H1 (cell line): ENCODE results near the gene TUBB2B. TPM values are rescaled to one million over a fixed set of nuclear protein-coding genes. Genes with fewer than 3 reads are reported as not detected.

Experiments
- CTCF ChIA-PET: fragments of 300-600 bp; sonication (Branson Sonifier 250); formaldehyde crosslinking; loops from one replicate; lab custom pipeline; 2021; ENCODE audit not compliant: partially characterized antibody; lab: Charles Lee
- POLR2A ChIA-PET: fragments of 300-600 bp; sonication (Branson Sonifier 250); formaldehyde crosslinking; loops from one replicate; lab custom pipeline; 2021; ENCODE audit warnings: inconsistent platforms; ENCODE audit not compliant: partially characterized antibody; lab: Charles Lee
- DNase-seq, 2 experiments: peaks; one replicate each; pipeline versions ENCODE4 v3.0.0 to v3.0.0-alpha.2; 2010 to 2022; ENCODE audit warnings: low spot score in 2 of 2, low read depth in 1 of 2, mixed read lengths in 1 of 2
- FAIRE-seq: peaks from 2 replicates; lab custom pipeline; 2011; peaks lifted over from hg19 to GRCh38; lab: Jason Lieb, UNC
- H2AFZ ChIP-seq: 2 replicates; pipeline ENCODE4 v1.8.1; 2012; ENCODE audit warnings: low read length, inconsistent platforms
- H2AK5ac ChIP-seq: 2 replicates; pipeline ENCODE4 v1.6.1; 2013; ENCODE audit warnings: low read depth, low read length
- H2BK120ac ChIP-seq: replicated peaks from 2 replicates; pipeline ENCODE3; 2013; ENCODE audit warnings: low read depth, low read length, inconsistent platforms
- H2BK12ac ChIP-seq: 2 replicates; pipeline ENCODE4 v1.6.1; 2013; ENCODE audit warnings: low read depth, low read length
- H2BK15ac ChIP-seq: 2 replicates; pipeline ENCODE4 v1.6.1; 2013; ENCODE audit warnings: low read length
- H2BK20ac ChIP-seq: 2 replicates; pipeline ENCODE4 v1.6.1; 2013; ENCODE audit warnings: low read length
- H2BK5ac ChIP-seq: 2 replicates; pipeline ENCODE4 v1.6.1; 2013; ENCODE audit warnings: low read depth, low read length
- H3K14ac ChIP-seq: 2 replicates; pipeline ENCODE4 v1.6.1; 2013; ENCODE audit warnings: inconsistent platforms; ENCODE audit not compliant: insufficient read length
- H3K18ac ChIP-seq: 2 replicates; pipeline ENCODE4 v1.6.1; 2013; ENCODE audit warnings: low read length; ENCODE audit errors: extremely low read depth
- H3K23ac ChIP-seq: 2 replicates; pipeline ENCODE4 v1.6.1; 2013; ENCODE audit warnings: inconsistent platforms; ENCODE audit not compliant: insufficient read length
- H3K23me2 ChIP-seq: 2 replicates; pipeline ENCODE4 v1.6.1; 2013; ENCODE audit warnings: low read depth, low read length
- H3K27ac ChIP-seq: 2 replicates; pipeline ENCODE4 v1.6.1; 2011; ENCODE audit warnings: low read depth, low read length, inconsistent platforms
- H3K27me3 ChIP-seq, 4 experiments: replicated peaks in 1 of 4; 1 replicate in 1 of 4; 2 replicates in 3 of 4; pipeline versions ENCODE4 v1.6.1 to v1.8.1; 2011 to 2013; ENCODE audit warnings: low read length in 3 of 4, mild to moderate bottlenecking in 3 of 4, inconsistent platforms in 2 of 4, mixed read lengths in 2 of 4, moderate library complexity in 1 of 4; ENCODE audit not compliant: control insufficient read depth in 3 of 4, insufficient read depth in 3 of 4; ENCODE audit errors: extremely low read depth in 1 of 4
- H3K36me3 ChIP-seq, 4 experiments: 2 replicates each; pipeline versions ENCODE4 v1.6.1 to v1.8.1; 2011 to 2013; ENCODE audit warnings: mild to moderate bottlenecking in 4 of 4, low read length in 3 of 4, moderate library complexity in 2 of 4, control low read depth in 1 of 4, inconsistent platforms in 1 of 4; ENCODE audit not compliant: insufficient read depth in 4 of 4, control insufficient read depth in 2 of 4
- H3K4ac ChIP-seq: replicated peaks from 2 replicates; pipeline ENCODE3; 2013; ENCODE audit warnings: low read length, low read depth, mixed read lengths, inconsistent platforms; ENCODE audit not compliant: insufficient read length
- H3K4me1 ChIP-seq, 4 experiments: replicated peaks in 1 of 4; 1 replicate in 1 of 4; 2 replicates in 3 of 4; pipeline versions ENCODE4 v1.6.1 to v1.8.1; 2011 to 2013; ENCODE audit warnings: low read length in 3 of 4, inconsistent platforms in 2 of 4, mixed read lengths in 1 of 4; ENCODE audit not compliant: insufficient read depth in 4 of 4, control insufficient read depth in 3 of 4
- H3K4me2 ChIP-seq, 2 experiments: 2 replicates each; pipeline versions ENCODE4 v1.6.1 to v1.8.1; 2011 to 2013; ENCODE audit warnings: low read depth in 2 of 2, low read length in 2 of 2, control low read depth in 1 of 2, inconsistent platforms in 1 of 2, mild to moderate bottlenecking in 1 of 2; ENCODE audit not compliant: insufficient read depth in 1 of 2
- H3K4me3 ChIP-seq, 4 experiments: fragments of 200-600, 300-600 bp in 1 of 4; sonication (generic), shearing (Covaris generic), sonication (Bioruptor Twin) in 1 of 4; 2 replicates each; pipeline versions ENCODE4 v1.5.1 to v1.8.1; 2011 to 2016; ENCODE audit warnings: low read length in 4 of 4, low read depth in 3 of 4, control low read depth in 2 of 4, inconsistent platforms in 2 of 4, mild to moderate bottlenecking in 2 of 4, mixed read lengths in 1 of 4, moderate library complexity in 1 of 4; ENCODE audit not compliant: insufficient read depth in 2 of 4; ENCODE audit errors: extremely low read depth in 1 of 4
- H3K56ac ChIP-seq: replicated peaks from 2 replicates; pipeline ENCODE3; 2013; ENCODE audit warnings: low read depth, mild to moderate bottlenecking, mixed read lengths, low read length, inconsistent platforms; ENCODE audit not compliant: insufficient read length
- H3K79me1 ChIP-seq: 2 replicates; pipeline ENCODE4 v1.6.1; 2013; ENCODE audit warnings: low read depth, low read length, control low read depth
- H3K79me2 ChIP-seq, 2 experiments: 2 replicates each; pipeline versions ENCODE4 v1.6.1 to v1.8.1; 2012 to 2013; ENCODE audit warnings: low read length in 2 of 2, mild to moderate bottlenecking in 2 of 2, inconsistent platforms in 1 of 2; ENCODE audit not compliant: insufficient read depth in 2 of 2, control insufficient read depth in 1 of 2
- H3K9ac ChIP-seq, 4 experiments: replicated peaks in 1 of 4; 1 replicate in 1 of 4; 2 replicates in 3 of 4; pipeline versions ENCODE4 v1.6.1 to v1.8.1; 2011 to 2013; ENCODE audit warnings: low read depth in 3 of 4, low read length in 3 of 4, control low read depth in 2 of 4, mild to moderate bottlenecking in 2 of 4, moderate library complexity in 2 of 4, inconsistent platforms in 1 of 4; ENCODE audit errors: extremely low read depth in 1 of 4
- H3K9me3 ChIP-seq, 2 experiments: 2 replicates each; pipeline versions ENCODE4 v1.6.1 to v1.8.1; 2012 to 2013; ENCODE audit warnings: mild to moderate bottlenecking in 2 of 2, moderate library complexity in 2 of 2, control low read depth in 1 of 2, inconsistent platforms in 1 of 2, low read depth in 1 of 2, low read length in 1 of 2, mixed read lengths in 1 of 2; ENCODE audit not compliant: insufficient read depth in 2 of 2
- H4K20me1 ChIP-seq, 2 experiments: replicated peaks in 1 of 2; 2 replicates each; pipeline versions ENCODE3 to v1.8.1; 2011 to 2013; ENCODE audit warnings: inconsistent platforms in 2 of 2, low read length in 2 of 2, mild to moderate bottlenecking in 1 of 2; ENCODE audit not compliant: insufficient read depth in 2 of 2, control insufficient read depth in 1 of 2
- H4K5ac ChIP-seq: 2 replicates; pipeline ENCODE4 v1.6.1; 2013; ENCODE audit warnings: low read length, low read depth, mixed read lengths, inconsistent platforms; ENCODE audit not compliant: insufficient read length
- H4K8ac ChIP-seq: 2 replicates; pipeline ENCODE4 v1.8.0; 2013; ENCODE audit warnings: mild to moderate bottlenecking, moderate library complexity, low read length, inconsistent platforms; ENCODE audit not compliant: insufficient read depth; ENCODE audit errors: extremely low read depth
- H4K91ac ChIP-seq: replicated peaks from 2 replicates; pipeline ENCODE3; 2013; ENCODE audit warnings: low read length, mixed read lengths, inconsistent platforms; ENCODE audit not compliant: insufficient read length
- CBX5 ChIP-seq: fragments of 300-800, 300-1000 bp; sonication (generic); IDR thresholded peaks from 2 replicates; pipeline ENCODE4 v1.7.1; 2016; ENCODE audit warnings: antibody characterized with exemption, low read length, low read depth
- CHD2 ChIP-seq: IDR thresholded peaks from 2 replicates; pipeline ENCODE4 v1.6.1; 2012; ENCODE audit warnings: low read length, improper control_type of control experiment
- E2F6 ChIP-seq: IDR thresholded peaks from 2 replicates; pipeline ENCODE4 v1.6.1; 2012; ENCODE audit warnings: inconsistent platforms
- GABPA ChIP-seq: IDR thresholded peaks from 2 replicates; pipeline ENCODE4 v1.6.1; 2011; ENCODE audit warnings: mild to moderate bottlenecking, low read length, moderate library complexity, borderline replicate concordance; ENCODE audit not compliant: insufficient read depth
- JUND ChIP-seq: IDR thresholded peaks from 2 replicates; pipeline ENCODE4 v1.6.1; 2011; ENCODE audit warnings: mild to moderate bottlenecking, improper control_type of control experiment, low read length
- KDM4A ChIP-seq: IDR thresholded peaks from one replicate; pipeline ENCODE4 v1.7.1; 2012; ENCODE audit warnings: low read depth, mild to moderate bottlenecking, moderate library complexity, low read length, inconsistent platforms; ENCODE audit not compliant: severe bottlenecking
- RFX5 ChIP-seq: IDR thresholded peaks from 2 replicates; pipeline ENCODE4 v1.6.1; 2011; ENCODE audit warnings: low read depth, low read length, improper control_type of control experiment, borderline replicate concordance
- SP4 ChIP-seq: IDR thresholded peaks from 2 replicates; pipeline ENCODE4 v1.6.1; 2012; ENCODE audit warnings: low read length, inconsistent platforms
- TAF7 ChIP-seq: optimal IDR thresholded peaks from 2 replicates; pipeline ENCODE3; 2011; ENCODE audit warnings: low read depth, mild to moderate bottlenecking, inconsistent platforms, low read length, moderate library complexity, borderline replicate concordance
- USF2 ChIP-seq: IDR thresholded peaks from 2 replicates; pipeline ENCODE4 v1.6.1; 2011; ENCODE audit warnings: low read length, improper control_type of control experiment
- WGBS, 2 experiments: shearing (Covaris generic) in 1 of 2; methylation state at CpG; one replicate each; pipeline versions ENCODE4 v1.1.6 to v1.1.7; 2013 to 2015; ENCODE audit warnings: low lambda C conversion rate in 2 of 2, mixed read lengths in 2 of 2, inconsistent platforms in 1 of 2, low coverage in 1 of 2, missing lambda C conversion rate in 1 of 2; ENCODE audit not compliant: insufficient replicate concordance in 2 of 2, insufficient coverage in 1 of 2, insufficient read length in 1 of 2; ENCODE audit errors: extremely low coverage in 1 of 2, missing lambda C conversion rate in 1 of 2; 5-methylcytosine and 5-hydroxymethylcytosine counted together
- polyA plus RNA-seq, 7 experiments: library from polyadenylated mRNA; depleted of rRNA in 3 of 7; stranded (reverse) in 5 of 7; unstranded in 2 of 7; fragments of >200 nt in 5 of 7; fragments of 200-250 nt in 2 of 7; gene quantifications; 1 replicate in 5 of 7; 2 replicates in 1 of 7; 4 replicates in 1 of 7; pipeline versions ENCODE4 v1.2.1 to v1.2.3, GENCODE V29; 2011 to 2013; ENCODE audit warnings: missing spikeins in 2 of 7, mixed read lengths in 2 of 7
- total RNA-seq: library from RNA; stranded (reverse); fragmentation: NEBNext Ultra II Directional; extraction: Animal tissue kit (Norgen Biotek cat#: 25700); gene quantifications from 2 replicates; pipeline ENCODE4 v1.2.1, GENCODE V29; 2021

Gene TUBB2B
- total and polyA plus RNA-seq, 2 of the 8 experiments (the other 6 are each of a cell fraction or from before 2014, with no cell fraction given): 612 to 722 TPM

- H3K9me3 ChIP-seq: no peaks in the 10 kb centered on the region
- H3K4me1 ChIP-seq: peaks cover 4 to 22% (median 16%) of the 10 kb centered on the region in 4 experiments; a peak in 6 of 7 replicates
- peak overlapping the region; percentile 99 for H3K18ac ChIP-seq
- no peak overlapping the region; the same call in 1 of the 2 replicates for H2AFZ ChIP-seq
- peak overlapping the region; percentile 74 for H3K56ac ChIP-seq
- H2AK5ac ChIP-seq: peak overlapping the region; percentile 32; the same call in 1 of the 2 replicates
- no peak overlapping the region for H3K23ac ChIP-seq
- H3K36me3 ChIP-seq: peaks cover 4 to 21% (median 10%) of the 10 kb centered on the region in 4 experiments
- FAIRE-seq (no peak), DNase-seq (peak in 1 of 2 experiments; percentile 89)
- H3K79me2 ChIP-seq: peaks cover 15 to 19% of the 10 kb centered on the region in 2 experiments
- peak overlapping the region; percentile 98 for H4K91ac ChIP-seq
- peak overlapping the region; percentile 95 for H4K8ac ChIP-seq
- H2BK15ac ChIP-seq: no peak overlapping the region
- H3K4me2 ChIP-seq: peak overlapping the region; percentile 91 to 98
- peak overlapping the region; percentile 92 for H4K5ac ChIP-seq
- peak overlapping the region; percentile 61; the same call in 1 of the 2 replicates for H2BK20ac ChIP-seq
- no peak overlapping the region for H3K4ac ChIP-seq
- peaks cover 15 to 16% of the 10 kb centered on the region in 2 experiments for H4K20me1 ChIP-seq
- ChIA-PET CTCF (interaction anchor here (1.0 to 17.3 kb wide), 4 partner anchors 22 to 69 kb away, joined by 4 to 263 read pairs (median 8); no protein-coding TSS in a partner anchor), POLR2A (interaction anchor here (0.6 to 7.6 kb wide), 18 partner anchors 8 to 523 kb away, joined by 3 to 122 read pairs (median 7); partner anchors contain the start of gene TUBB2A)
- H2BK5ac ChIP-seq: peak overlapping the region; percentile 92; the same call in 1 of the 2 replicates
- H2BK12ac ChIP-seq: peak overlapping the region; percentile 93
- peak overlapping the region; percentile 55; the same call in 1 of the 2 replicates for H3K27ac ChIP-seq
- H3K4me3 ChIP-seq: peak overlapping the region; percentile 87 to 99 (median 94)
- H3K79me1 ChIP-seq: peaks cover 5% of the 10 kb centered on the region; the same call in 1 of the 2 replicates
- H3K9ac ChIP-seq: peak overlapping the region in 3 of 4 experiments; percentile 15 to 69 (median 65); a peak in 6 of 7 replicates
- peaks cover 40% of the 10 kb centered on the region for H3K23me2 ChIP-seq
- H3K14ac ChIP-seq: no peak overlapping the region
- no peak overlapping the region for H2BK120ac ChIP-seq
- H3K27me3 ChIP-seq: peaks cover 0 to 23% (median 19%) of the 10 kb centered on the region in 4 experiments; a peak in 6 of 7 replicates
- 3% methylated on average over 26 of the region's 38 CpGs; no CpG with 5 or more reads in 1 of the 2 experiments for WGBS, 2 experiments
- TF ChIP-seq CBX5 (no peak), GABPA (no peak), SP4 (no peak), E2F6 (peak; percentile 35), KDM4A (peak; percentile 93), JUND (no peak), TAF7 (no peak), RFX5 (no peak), USF2 (no peak), CHD2 (no peak)
These were observed 706 bp upstream of the TUBB2B start for GRCh38 chr6:3228046-3228671.
